Muscle of leg (tissue), 11 donors: Measurements from ENCODE around the gene SFXN5. TPM values are rescaled to one million over a fixed set of nuclear protein-coding genes. Genes with fewer than 3 reads are reported as not detected.

Source experiments
- DNase-seq: peaks from one replicate; pipeline ENCODE4 v3.0.0; 2013
- H3K27ac ChIP-seq: one replicate; pipeline ENCODE4 v1.5.1; 2013; ENCODE audit warnings: mild to moderate bottlenecking, low read length, control low read depth
- H3K27me3 ChIP-seq: one replicate; pipeline ENCODE4 v1.6.1; 2013; ENCODE audit warnings: low read length; ENCODE audit not compliant: control insufficient read depth, insufficient read depth
- H3K36me3 ChIP-seq: one replicate; pipeline ENCODE4 v1.6.1; 2013; ENCODE audit warnings: low read length; ENCODE audit not compliant: control insufficient read depth, insufficient read depth
- H3K4me1 ChIP-seq: one replicate; pipeline ENCODE4 v1.6.1; 2013; ENCODE audit warnings: low read length; ENCODE audit not compliant: control insufficient read depth, insufficient read depth
- H3K4me3 ChIP-seq: one replicate; pipeline ENCODE4 v1.5.1; 2013; ENCODE audit warnings: low read length, control low read depth
- H3K9me3 ChIP-seq: replicated peaks from 2 replicates; pipeline ENCODE4 v1.6.1; 2013; ENCODE audit warnings: low read depth, low read length; ENCODE audit not compliant: control insufficient read depth
- WGBS: methylation state at CpG from one replicate; pipeline ENCODE4 v1.1.5; 2013; ENCODE audit warnings: missing lambda C conversion rate; ENCODE audit not compliant: insufficient coverage; 5-methylcytosine and 5-hydroxymethylcytosine counted together
- polyA plus RNA-seq, 8 donors: library from polyadenylated mRNA; unstranded; fragments of 120-200 nt; gene quantifications; one replicate each; pipeline versions ENCODE4 v1.2.1 to v1.2.3, GENCODE V29; 2013; ENCODE audit warnings: inconsistent platforms in 1 of 8, low replicate concordance in 1 of 8; ENCODE audit not compliant: insufficient read length in 8 of 8, insufficient read depth in 1 of 8
- total RNA-seq: library from RNA; stranded (reverse); fragments of 120-200 nt; gene quantifications from one replicate; pipeline ENCODE4 v1.2.4, GENCODE V29; 2013

SFXN5 gene
- total and polyA plus RNA-seq, 9 donors = 6.0 to 9.0 (median 6.3) TPM

DNA sequence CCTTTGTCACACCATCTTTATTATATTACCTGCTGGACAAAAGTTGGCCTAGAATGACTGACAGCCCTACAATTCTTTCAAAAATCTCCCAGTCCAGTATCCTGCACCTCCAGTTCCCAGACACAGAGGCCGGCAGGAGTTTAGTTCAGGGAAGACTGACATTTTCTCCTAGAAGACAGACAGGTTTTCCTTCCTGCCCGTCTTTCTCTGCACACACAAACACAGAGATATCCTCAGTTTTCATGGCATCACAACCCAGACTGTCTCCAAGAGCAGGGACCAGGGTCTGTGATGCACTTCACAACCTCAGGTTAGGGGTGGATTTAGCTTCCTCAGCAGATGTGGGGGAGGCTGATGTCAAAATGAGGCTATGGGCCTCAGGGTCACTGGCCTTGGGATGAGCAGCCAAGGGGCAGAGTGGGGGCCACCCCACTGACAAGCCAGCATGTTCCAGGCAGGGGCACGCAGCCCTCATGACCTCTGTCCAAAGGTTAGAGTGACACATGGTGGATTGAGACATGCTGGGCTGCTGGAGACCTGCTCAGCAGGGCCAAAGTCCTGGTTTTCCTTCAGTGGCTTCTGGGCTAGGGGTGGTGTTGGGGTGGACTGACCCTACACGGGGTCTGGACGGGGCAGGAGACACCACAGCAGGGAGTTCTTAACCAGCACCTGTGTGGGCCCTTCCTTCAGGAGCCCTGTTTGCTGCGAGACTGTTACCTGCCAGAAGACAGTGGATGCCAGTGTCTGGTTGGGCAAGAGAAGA lies 70.5 kb downstream of the SFXN5 start:
- no peaks in the 10 kb centered on the region for H3K9me3 ChIP-seq
- no peak overlapping the region for H3K27ac ChIP-seq
- no peaks in the 10 kb centered on the region for H3K27me3 ChIP-seq
- no peak overlapping the region for H3K4me3 ChIP-seq
- DNase-seq = no peak
- 86% methylated on average over 6 of the region's 6 CpGs for WGBS
- no peaks in the 10 kb centered on the region for H3K36me3 ChIP-seq
- H3K4me1 ChIP-seq = no peaks in the 10 kb centered on the region

DNA sequence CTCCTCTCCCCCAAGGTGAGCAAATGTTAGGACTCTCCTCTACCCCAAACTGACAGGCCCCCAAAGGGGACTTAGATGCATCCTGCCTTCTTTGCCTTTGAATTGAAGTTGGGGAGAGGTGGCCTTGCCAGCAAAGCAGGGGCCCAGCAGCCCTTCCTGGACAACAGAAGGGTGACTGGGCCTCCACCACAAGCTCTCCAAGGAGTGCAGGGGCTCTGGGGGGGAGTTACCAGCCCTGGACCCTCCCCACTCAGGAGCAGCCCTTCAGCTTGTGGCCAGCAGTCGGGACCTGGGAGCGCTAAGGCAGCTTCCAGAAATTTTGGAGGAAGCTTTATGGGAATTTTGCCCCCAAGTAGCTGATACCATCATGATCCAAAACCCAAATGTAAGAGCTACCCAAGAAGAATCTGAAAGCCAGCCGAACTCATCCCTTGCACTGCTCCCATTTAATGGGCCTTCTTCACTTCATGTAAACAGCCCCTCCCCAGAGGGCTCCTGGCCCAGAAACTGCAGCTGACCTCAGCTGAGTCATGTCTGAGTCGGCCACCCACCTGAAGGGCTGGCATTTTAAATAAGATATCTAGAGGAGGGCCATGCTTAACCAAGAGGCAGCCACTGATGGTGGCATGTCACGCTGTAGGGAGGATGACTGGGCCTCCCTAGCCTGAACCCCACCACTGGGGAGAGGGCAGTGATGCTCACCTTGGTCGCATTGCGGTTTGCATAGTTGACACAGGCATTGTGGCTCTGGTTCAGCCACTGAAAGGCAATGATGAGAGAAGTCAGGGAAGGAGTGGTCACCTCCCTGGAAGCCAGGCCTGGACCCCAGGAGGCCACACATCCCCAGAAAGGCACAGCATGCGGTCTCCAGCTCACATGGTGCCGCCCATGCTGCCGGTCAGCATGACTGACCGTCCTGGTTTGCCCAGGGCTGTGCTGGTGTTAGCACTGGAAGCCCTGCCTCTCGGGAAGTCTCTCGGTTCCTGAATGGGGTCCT lies 71.5 kb downstream of the SFXN5 start:
- Histone ChIP-seq H3K36me3 (no peaks in the 10 kb centered on the region), H3K27me3 (no peaks in the 10 kb centered on the region), H3K9me3 (no peaks in the 10 kb centered on the region), H3K27ac (no peak overlapping the region), H3K4me3 (no peak overlapping the region), H3K4me1 (no peaks in the 10 kb centered on the region)
- DNase-seq = no peak
- 86% methylated on average over 12 of the region's 13 CpGs for WGBS

DNA sequence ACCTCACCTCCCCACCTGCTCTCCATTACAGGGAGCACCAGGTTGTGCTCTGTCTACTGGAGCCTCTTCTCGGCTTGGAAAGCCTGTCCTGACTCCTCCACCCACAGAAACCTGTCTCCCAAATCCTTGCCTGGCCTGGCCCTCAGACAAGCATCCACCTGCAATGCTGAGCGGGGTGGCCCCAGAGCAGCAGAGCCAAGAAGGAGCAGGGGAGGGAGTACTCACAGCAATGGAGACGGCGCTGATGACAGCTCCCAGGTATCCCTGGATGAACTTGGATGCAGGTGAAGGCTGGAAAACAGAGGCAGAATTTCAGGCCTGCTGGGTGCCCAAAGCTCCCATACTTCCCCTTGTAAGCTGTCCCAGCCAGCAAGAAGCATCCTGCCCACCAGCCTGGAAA lies 72.8 kb downstream of the SFXN5 start:
- DNase-seq = no peak
- Histone ChIP-seq H3K4me3 (no peak overlapping the region), H3K9me3 (no peaks in the 10 kb centered on the region), H3K27me3 (no peaks in the 10 kb centered on the region), H3K4me1 (no peaks in the 10 kb centered on the region), H3K27ac (no peak overlapping the region), H3K36me3 (no peaks in the 10 kb centered on the region)
- WGBS = 69% methylated on average over 4 of the region's 4 CpGs

DNA sequence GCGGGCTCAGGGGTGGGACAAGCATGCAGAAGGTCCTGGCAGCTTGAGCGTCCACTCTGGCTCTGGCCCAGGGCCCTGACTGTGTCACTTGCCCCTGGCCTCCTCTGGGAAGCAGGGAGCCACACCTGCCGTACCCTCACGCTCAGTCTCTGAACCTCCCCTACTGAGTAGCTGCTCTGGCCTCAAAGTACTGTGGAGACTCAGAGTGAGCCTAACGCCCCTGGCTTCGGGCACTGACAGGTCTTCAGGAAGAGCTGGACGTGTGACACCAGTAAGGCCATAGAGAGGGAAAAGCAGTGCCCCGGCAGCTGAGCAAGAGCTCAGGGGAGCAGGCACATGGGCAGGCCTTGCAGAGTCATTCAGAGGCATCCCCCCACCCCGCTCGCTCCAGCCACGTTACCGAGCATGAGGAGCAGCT lies 73.3 kb downstream of the SFXN5 start:
- Histone ChIP-seq H3K4me1 (no peaks in the 10 kb centered on the region), H3K27me3 (no peaks in the 10 kb centered on the region), H3K27ac (no peak overlapping the region), H3K4me3 (no peak overlapping the region), H3K9me3 (no peaks in the 10 kb centered on the region), H3K36me3 (no peaks in the 10 kb centered on the region)
- WGBS = 80% methylated on average over 12 of the region's 12 CpGs
- no peak for DNase-seq

DNA sequence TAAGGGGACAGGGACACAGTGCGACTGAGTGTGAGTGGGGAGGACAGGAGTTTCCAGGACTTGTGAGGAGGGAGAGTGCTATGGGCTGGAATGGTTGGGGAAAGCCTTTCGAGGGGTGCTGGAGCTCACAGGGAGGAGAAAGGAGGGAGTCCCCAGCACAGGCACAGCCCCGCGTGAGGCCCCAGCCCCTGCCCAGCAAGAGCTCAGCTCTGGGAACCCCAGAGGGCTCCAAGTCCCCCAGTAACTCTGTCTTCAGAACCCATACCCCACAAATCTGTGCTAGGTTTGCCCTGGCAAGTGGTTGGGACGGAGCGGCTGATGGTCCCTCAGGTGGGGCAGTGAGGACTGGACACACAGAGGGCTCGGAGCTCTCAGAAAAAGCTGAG lies 75.4 kb downstream of the SFXN5 start:
- Histone ChIP-seq H3K4me3 (no peak overlapping the region), H3K27me3 (no peaks in the 10 kb centered on the region), H3K4me1 (no peaks in the 10 kb centered on the region), H3K36me3 (no peaks in the 10 kb centered on the region), H3K27ac (no peak overlapping the region), H3K9me3 (no peaks in the 10 kb centered on the region)
- WGBS = 90% methylated on average over 3 of the region's 7 CpGs
- no peak for DNase-seq

DNA sequence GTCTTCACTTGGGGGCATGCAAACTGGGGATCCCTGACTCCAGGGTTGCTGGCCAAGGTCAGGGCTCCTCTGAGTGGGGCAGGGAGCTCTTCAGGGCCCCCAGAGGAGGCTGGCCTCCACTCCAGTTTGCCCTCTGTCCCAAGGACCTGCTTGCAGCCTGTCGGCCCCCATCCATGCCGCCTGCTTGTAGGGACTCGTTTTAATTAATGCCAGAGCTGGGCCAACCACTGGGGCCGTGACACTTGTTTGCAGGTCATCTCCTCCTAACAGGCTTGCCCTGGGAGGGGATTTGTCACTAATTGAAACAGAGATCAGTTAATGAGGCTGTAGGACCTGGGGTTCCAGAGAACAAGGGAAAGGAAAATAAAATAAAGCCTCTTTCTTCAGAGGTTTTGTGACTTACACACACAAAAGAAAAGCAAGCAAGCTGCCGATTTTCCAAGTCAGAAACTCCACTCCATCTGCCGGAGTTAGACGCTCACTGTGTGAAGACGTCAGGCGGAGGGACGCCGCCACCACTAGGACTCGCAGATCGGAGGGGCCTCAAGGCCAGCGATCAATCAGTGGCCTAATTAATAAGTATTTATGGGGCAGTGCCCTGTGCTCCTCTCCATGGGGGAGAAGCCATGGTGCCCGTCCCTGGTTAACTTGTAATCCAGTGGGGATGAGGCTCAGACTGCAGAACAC lies 75.9 kb downstream of the SFXN5 start:
- Histone ChIP-seq H3K27ac (no peak overlapping the region), H3K27me3 (no peaks in the 10 kb centered on the region), H3K4me3 (no peak overlapping the region), H3K9me3 (no peaks in the 10 kb centered on the region), H3K4me1 (no peaks in the 10 kb centered on the region), H3K36me3 (no peaks in the 10 kb centered on the region)
- WGBS = 56% methylated on average over 1 of the region's 15 CpGs
- DNase-seq = no peak

DNA sequence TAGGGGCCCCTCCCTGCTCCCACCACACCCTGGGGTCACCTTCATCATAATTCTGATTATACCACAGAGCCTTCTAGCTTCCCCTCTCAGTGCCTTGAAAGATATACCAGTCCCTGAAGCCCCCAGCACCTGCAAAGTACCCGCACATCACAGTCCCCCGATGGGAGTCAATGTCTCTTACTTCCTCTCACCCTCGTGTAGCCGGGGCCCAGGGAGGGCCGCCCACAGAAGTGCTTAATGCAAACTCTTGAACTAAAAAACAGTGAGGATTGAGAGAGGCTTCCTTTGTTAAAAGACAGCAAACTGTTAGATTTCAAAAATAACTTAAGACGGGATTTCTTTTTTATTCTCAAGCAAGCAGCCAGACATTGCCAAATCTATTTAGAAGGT lies 76.5 kb downstream of the SFXN5 start:
- no peak for DNase-seq
- Histone ChIP-seq H3K36me3 (no peaks in the 10 kb centered on the region), H3K27me3 (no peaks in the 10 kb centered on the region), H3K4me1 (no peaks in the 10 kb centered on the region), H3K9me3 (no peaks in the 10 kb centered on the region), H3K4me3 (no peak overlapping the region), H3K27ac (no peak overlapping the region)
- WGBS = 17% methylated on average over 1 of the region's 6 CpGs

DNA sequence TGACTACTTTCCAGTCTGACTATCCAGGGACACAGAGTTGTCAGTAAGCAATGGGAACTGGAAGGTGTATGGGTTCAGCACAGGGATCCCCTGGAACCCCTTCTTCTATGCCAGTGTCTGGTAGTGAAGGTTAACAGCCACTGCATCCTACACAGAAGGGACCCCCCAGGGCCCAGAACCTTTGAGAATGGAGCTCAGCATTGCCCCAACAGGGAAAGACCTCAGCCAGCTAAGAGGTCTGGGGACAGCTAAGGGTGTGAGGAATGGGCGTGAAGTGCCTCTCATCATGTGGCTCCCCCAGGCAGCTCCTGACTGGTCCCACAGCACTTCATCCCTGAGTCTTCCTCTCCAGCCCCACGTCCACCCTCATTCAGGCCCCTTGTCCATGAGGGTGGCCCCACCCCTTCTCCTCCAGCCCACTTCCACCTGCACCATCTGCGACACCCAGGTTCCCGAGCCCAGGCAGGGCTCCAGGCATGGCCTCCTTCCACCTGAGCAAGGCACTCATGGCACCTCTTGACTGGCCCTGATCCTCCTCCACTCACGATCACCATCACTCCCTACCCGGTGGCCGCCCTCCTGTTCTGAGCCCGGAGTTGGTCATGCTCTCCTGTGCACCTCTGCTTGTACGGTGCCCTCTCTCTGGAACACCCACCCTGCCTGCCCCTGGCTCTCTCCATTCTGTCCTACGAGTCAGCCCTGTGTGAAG lies 77.1 kb downstream of the SFXN5 start:
- DNase-seq = no peak

DNA sequence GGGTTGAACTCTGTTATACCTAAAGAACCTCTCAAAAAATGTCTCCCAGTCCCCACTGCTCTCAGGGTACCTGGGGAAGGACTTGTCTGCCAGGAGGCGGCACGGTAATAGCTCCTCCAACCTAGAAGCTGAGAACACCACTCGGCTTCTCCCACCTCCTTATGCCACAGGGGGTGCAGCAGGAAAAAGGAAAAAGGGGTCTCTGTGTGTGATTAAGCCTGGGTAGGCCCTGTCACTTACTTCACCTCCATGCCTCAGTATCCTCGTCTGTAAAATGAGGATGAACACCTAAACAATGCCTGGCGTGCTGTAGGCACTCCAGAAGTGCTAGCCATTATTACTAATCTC lies 77.6 kb downstream of the SFXN5 start:
- Histone ChIP-seq H3K36me3 (no peaks in the 10 kb centered on the region), H3K4me3 (no peak overlapping the region), H3K27ac (no peak overlapping the region), H3K27me3 (no peaks in the 10 kb centered on the region), H3K4me1 (no peaks in the 10 kb centered on the region), H3K9me3 (no peaks in the 10 kb centered on the region)
- no CpG with 5 or more reads among the region's 5 CpGs for WGBS
- DNase-seq = no peak

More for the DNA sequence above, 77.1 kb downstream of the SFXN5 start:
- Histone ChIP-seq H3K9me3 (no peaks in the 10 kb centered on the region), H3K4me3 (no peak overlapping the region), H3K27me3 (no peaks in the 10 kb centered on the region), H3K4me1 (no peaks in the 10 kb centered on the region), H3K27ac (no peak overlapping the region), H3K36me3 (no peaks in the 10 kb centered on the region)
- WGBS = 80% methylated on average over 9 of the region's 10 CpGs
